CD14-positive monocyte (primary cell): ENCODE measurements around the gene STRN. TPM values are rescaled to one million over a fixed set of nuclear protein-coding genes. Genes with fewer than 3 reads are reported as not detected.

Experiments used
- DNase-seq, 3 donors: peaks; one replicate each; pipeline ENCODE4 v3.0.0-alpha.2; 2011 to 2022
- H2AFZ ChIP-seq: 2 replicates; pipeline ENCODE4 v1.6.0; 2012; ENCODE audit warnings: mild to moderate bottlenecking, low read depth, low read length, inconsistent platforms; ENCODE audit not compliant: insufficient read depth, poor library complexity, severe bottlenecking
- H3K27ac ChIP-seq, 2 donors: 1 replicate in 1 of 2; 2 replicates in 1 of 2; pipeline ENCODE4 v1.5.1; 2012 to 2013; ENCODE audit warnings: low read length in 2 of 2, control low read depth in 1 of 2, inconsistent platforms in 1 of 2, low read depth in 1 of 2, mild to moderate bottlenecking in 1 of 2
- H3K27me3 ChIP-seq, 2 donors: one replicate each; pipeline versions ENCODE4 v1.6.0 to v1.6.1; 2011 to 2013; ENCODE audit warnings: low read length in 2 of 2; ENCODE audit not compliant: control insufficient read depth in 2 of 2, insufficient read depth in 2 of 2
- H3K36me3 ChIP-seq, 2 donors: replicated peaks in 1 of 2; 1 replicate in 1 of 2; 2 replicates in 1 of 2; pipeline versions ENCODE4 v1.5.1 to v1.6.1; 2012 to 2013; ENCODE audit warnings: low read length in 2 of 2, control low read depth in 1 of 2, inconsistent platforms in 1 of 2, mild to moderate bottlenecking in 1 of 2; ENCODE audit not compliant: insufficient read depth in 2 of 2, control insufficient read depth in 1 of 2
- H3K4me1 ChIP-seq, 2 donors: 1 replicate in 1 of 2; 2 replicates in 1 of 2; pipeline versions ENCODE4 v1.5.1 to v1.6.1; 2012 to 2013; ENCODE audit warnings: low read length in 2 of 2, control low read depth in 1 of 2, inconsistent platforms in 1 of 2, mild to moderate bottlenecking in 1 of 2, moderate library complexity in 1 of 2; ENCODE audit not compliant: insufficient read depth in 2 of 2, control insufficient read depth in 1 of 2
- H3K4me2 ChIP-seq: replicated peaks from 2 replicates; pipeline ENCODE3; 2012; ENCODE audit warnings: low read length, moderate library complexity, mild to moderate bottlenecking; ENCODE audit not compliant: poor library complexity, severe bottlenecking; ENCODE audit errors: extremely low read depth
- H3K4me3 ChIP-seq, 3 experiments: fragments of 200-600 bp in 1 of 3; sonication (generic) in 1 of 3; replicated peaks in 1 of 3; 1 replicate in 2 of 3; 2 replicates in 1 of 3; pipeline ENCODE4 v1.5.1; 2011 to 2013; ENCODE audit warnings: low read length in 3 of 3, mild to moderate bottlenecking in 3 of 3, control low read depth in 2 of 3, low read depth in 2 of 3, inconsistent platforms in 1 of 3, moderate library complexity in 1 of 3
- H3K79me2 ChIP-seq: 2 replicates; pipeline ENCODE4 v1.6.0; 2012; ENCODE audit warnings: mild to moderate bottlenecking, control low read depth, inconsistent platforms, low read length, moderate library complexity; ENCODE audit not compliant: insufficient read depth
- H3K9ac ChIP-seq: 2 replicates; pipeline ENCODE4 v1.6.0; 2017; ENCODE audit warnings: low read length, mild to moderate bottlenecking; ENCODE audit not compliant: insufficient read depth, poor library complexity, severe bottlenecking
- H3K9me3 ChIP-seq, 2 donors: replicated peaks in 1 of 2; 1 replicate in 1 of 2; 2 replicates in 1 of 2; pipeline versions ENCODE4 v1.5.1 to v1.6.1; 2012 to 2013; ENCODE audit warnings: low read length in 2 of 2, control low read depth in 1 of 2; ENCODE audit not compliant: control insufficient read depth in 1 of 2, insufficient read depth in 1 of 2
- H4K20me1 ChIP-seq: 2 replicates; pipeline ENCODE4 v1.6.0; 2012; ENCODE audit warnings: mild to moderate bottlenecking, low read length, control low read depth, moderate library complexity; ENCODE audit not compliant: insufficient read depth
- H3K27ac Mint-ChIP-seq, 7 donors: one replicate each; pipeline ENCODE4 v1.8.0; 2020; ENCODE audit warnings: mild to moderate bottlenecking in 7 of 7, mixed read lengths in 7 of 7, moderate library complexity in 6 of 7, inconsistent platforms in 2 of 7
- H3K27me3 Mint-ChIP-seq, 3 donors: one replicate each; pipeline ENCODE4 v1.8.0; 2021 to 2022; ENCODE audit warnings: low read depth in 3 of 3, mild to moderate bottlenecking in 3 of 3, mixed read lengths in 3 of 3, moderate library complexity in 3 of 3, inconsistent platforms in 1 of 3
- H3K36me3 Mint-ChIP-seq, 2 donors: one replicate each; pipeline ENCODE4 v1.8.0; 2020; ENCODE audit warnings: mixed read lengths in 2 of 2, inconsistent platforms in 1 of 2, mild to moderate bottlenecking in 1 of 2
- H3K4me1 Mint-ChIP-seq: one replicate; pipeline ENCODE4 v1.8.0; 2020; ENCODE audit warnings: mild to moderate bottlenecking, mixed read lengths
- H3K4me3 Mint-ChIP-seq, 2 donors: one replicate each; pipeline ENCODE4 v1.8.0; 2020; ENCODE audit warnings: mild to moderate bottlenecking in 2 of 2, mixed read lengths in 2 of 2, moderate library complexity in 1 of 2
- H3K9me3 Mint-ChIP-seq, 7 donors: one replicate each; pipeline ENCODE4 v1.8.0; 2020 to 2022; ENCODE audit warnings: mixed read lengths in 7 of 7, mild to moderate bottlenecking in 6 of 7, moderate library complexity in 6 of 7, inconsistent platforms in 2 of 7
- CTCF ChIP-seq: fragments of 200-600 bp; IDR thresholded peaks from one replicate; pipeline ENCODE4 v1.8.0; 2022; ENCODE audit warnings: antibody characterized with exemption, mild to moderate bottlenecking
- WGBS: methylation state at CpG from one replicate; pipeline ENCODE4 v1.1.5; 2013; ENCODE audit warnings: missing lambda C conversion rate; ENCODE audit not compliant: insufficient coverage; 5-methylcytosine and 5-hydroxymethylcytosine counted together
- intact Hi-C, 2 donors: fragments of 100-400 bp; cut with micrococcal nuclease; formaldehyde crosslinking; loops; one replicate each; pipeline versions ENCODE4 v1.15.0 to v1.15.1; 2023
- polyA plus RNA-seq, 3 donors: library from polyadenylated mRNA; depleted of rRNA in 1 of 3; unstranded in 2 of 3; stranded (reverse) in 1 of 3; fragments of 300-500 nt in 2 of 3; fragments of >200 nt in 1 of 3; fragmentation: Illumina TruSeq in 2 of 3; gene quantifications; 1 replicate in 2 of 3; 2 replicates in 1 of 3; pipeline ENCODE4 v1.2.3, GENCODE V29; 2012 to 2021

Gene STRN
- polyA plus RNA-seq, 3 donors, result 7.0 to 15.7 (median 10.7) TPM

- Histone ChIP-seq H3K79me2 (no peaks in the 10 kb centered on the region), H3K36me3 (peaks cover 55 to 82% of the 10 kb centered on the region in 2 donors), H3K9me3 (no peaks in the 10 kb centered on the region), H4K20me1 (no peaks in the 10 kb centered on the region), H3K4me3 (no peak overlapping the region), H3K27ac (no peak overlapping the region), H3K4me2 (no peak overlapping the region), H3K4me1 (no peaks in the 10 kb centered on the region), H2AFZ (no peak overlapping the region), H3K27me3 (no peaks in the 10 kb centered on the region), H3K9ac (no peak overlapping the region)
- intact Hi-C loops, result no loop called here
- no peaks in the 10 kb centered on the region for H3K4me1 Mint-ChIP-seq
- peaks cover 0 to 3% (median 0%) of the 10 kb centered on the region in 7 donors for H3K9me3 Mint-ChIP-seq
- no peak for TF ChIP-seq CTCF
- no peak for DNase-seq
- peaks cover 50 to 62% of the 10 kb centered on the region in 2 donors for H3K36me3 Mint-ChIP-seq
- no peak overlapping the region for H3K4me3 Mint-ChIP-seq
- no peaks in the 10 kb centered on the region for H3K27me3 Mint-ChIP-seq
- no peak overlapping the region for H3K27ac Mint-ChIP-seq
- 92% methylated on average over 2 of the region's 3 CpGs for WGBS
These were observed 83.8 kb downstream of the STRN start for GRCh38 chr2:36882532-36882931.

GRCh38 chr2:36881816-36882215 is 84.5 kb downstream of the STRN start:
- Histone ChIP-seq H3K79me2 (no peaks in the 10 kb centered on the region), H3K4me1 (no peaks in the 10 kb centered on the region), H4K20me1 (no peaks in the 10 kb centered on the region), H2AFZ (no peak overlapping the region), H3K36me3 (peaks cover 62 to 89% of the 10 kb centered on the region in 2 donors), H3K4me3 (no peak overlapping the region), H3K9me3 (no peaks in the 10 kb centered on the region), H3K27me3 (no peaks in the 10 kb centered on the region), H3K27ac (no peak overlapping the region), H3K4me2 (no peak overlapping the region), H3K9ac (no peak overlapping the region)
- no peak for DNase-seq
- no peak overlapping the region for H3K4me3 Mint-ChIP-seq
- no CpG with 5 or more reads among the region's 1 CpG for WGBS
- H3K27ac Mint-ChIP-seq, result no peak overlapping the region
- TF ChIP-seq CTCF, result no peak
- H3K36me3 Mint-ChIP-seq, result peaks cover 54 to 68% of the 10 kb centered on the region in 2 donors
- intact Hi-C loops, result no loop called here
- H3K9me3 Mint-ChIP-seq, result peaks cover 0 to 4% (median 0%) of the 10 kb centered on the region in 7 donors
- no peaks in the 10 kb centered on the region for H3K4me1 Mint-ChIP-seq
- no peaks in the 10 kb centered on the region for H3K27me3 Mint-ChIP-seq
